GM19438 (cell line): ENCODE data around the gene SAMD4A.

Experiments
- ATAC-seq: cut with Tn5 transposase; IDR thresholded peaks from one replicate; pipeline ENCODE4 v1.9.1; 2021; ENCODE audit warnings: low read depth; ENCODE audit not compliant: unreplicated experiment

The SAMD4A gene

GRCh38 chr14:54754116-54754622, 187.2 kb downstream of the SAMD4A start:
- no peak for ATAC-seq

GRCh38 chr14:54754623-54755386, 187.9 kb downstream of the SAMD4A start:
- no peak for ATAC-seq

- no peak for ATAC-seq
Observed at GRCh38 chr14:54756656-54757392, 189.9 kb downstream of the SAMD4A start.

GRCh38 chr14:54758041-54758440, 191.1 kb downstream of the SAMD4A start:
- ATAC-seq = no peak

GRCh38 chr14:54759982-54760585, 193.2 kb downstream of the SAMD4A start:
- no peak for ATAC-seq

- ATAC-seq = no peak
Observed at GRCh38 chr14:54760866-54761575, 194.1 kb downstream of the SAMD4A start.

GRCh38 chr14:54761835-54762234, 194.9 kb downstream of the SAMD4A start:
- ATAC-seq = no peak

- ATAC-seq = no peak
Observed at GRCh38 chr14:54762296-54762695, 195.4 kb downstream of the SAMD4A start.

GRCh38 chr14:54763761-54764160, 196.8 kb downstream of the SAMD4A start:
- ATAC-seq = no peak

- ATAC-seq = no peak
Observed at GRCh38 chr14:54766276-54767138, 199.6 kb downstream of the SAMD4A start.

- no peak for ATAC-seq
Observed at GRCh38 chr14:54767139-54767431, 200.2 kb downstream of the SAMD4A start.

- ATAC-seq = no peak
Observed at GRCh38 chr14:54767450-54767849, 200.5 kb downstream of the SAMD4A start.

- no peak for ATAC-seq
Observed at GRCh38 chr14:54768501-54769129, 201.7 kb downstream of the SAMD4A start.

GRCh38 chr14:54769951-54770863, 203.3 kb downstream of the SAMD4A start:
- no peak for ATAC-seq

GRCh38 chr14:54771411-54772027, 204.6 kb downstream of the SAMD4A start:
- ATAC-seq = no peak

- no peak for ATAC-seq
Observed at GRCh38 chr14:54772451-54772881, 205.5 kb downstream of the SAMD4A start.

- peak; percentile 73 for ATAC-seq
Observed at GRCh38 chr14:54773171-54774006, 206.5 kb downstream of the SAMD4A start.
